COLO668 (cell line): ENCODE measurements around the gene SEMA6A.

ENCODE experiments used
- DNase-seq: peaks from one replicate; lab custom pipeline; 2025; ENCODE audit not compliant: unreplicated experiment; lab: John Stamatoyannopoulos, UW

The SEMA6A gene

GRCh38 chr5:116415182-116415581 is 159.4 kb downstream of the SEMA6A start:
- no peak for DNase-seq

GRCh38 chr5:116411101-116411571 is 163.5 kb downstream of the SEMA6A start:
- no peak for DNase-seq

- DNase-seq, result no peak
Measured at GRCh38 chr5:116410336-116410890, 164.2 kb downstream of the SEMA6A start.

- no peak for DNase-seq
Measured at GRCh38 chr5:116409591-116410296, 164.9 kb downstream of the SEMA6A start.

GRCh38 chr5:116406306-116407041 is 168.1 kb downstream of the SEMA6A start:
- DNase-seq, result no peak

- no peak for DNase-seq
Measured at GRCh38 chr5:116404792-116405191, 169.8 kb downstream of the SEMA6A start.

- DNase-seq, result no peak
Measured at GRCh38 chr5:116404016-116404415, 170.6 kb downstream of the SEMA6A start.

GRCh38 chr5:116402235-116402634 is 172.4 kb downstream of the SEMA6A start:
- no peak for DNase-seq

- DNase-seq, result no peak
Measured at GRCh38 chr5:116401576-116401975, 173.0 kb downstream of the SEMA6A start.

GRCh38 chr5:116396476-116397099 is 178.0 kb downstream of the SEMA6A start:
- no peak for DNase-seq

GRCh38 chr5:116395631-116396203 is 178.9 kb downstream of the SEMA6A start:
- no peak for DNase-seq

GRCh38 chr5:116395226-116395625 is 179.4 kb downstream of the SEMA6A start:
- DNase-seq, result no peak

GRCh38 chr5:116394186-116394867 is 180.3 kb downstream of the SEMA6A start:
- no peak for DNase-seq
